IMR-90 (cell line): Measurements from ENCODE around the gene IQSEC1. TPM values are rescaled to one million over a fixed set of nuclear protein-coding genes. Genes with fewer than 3 reads are reported as not detected.
A peak's percentile ranks its signal among the peaks of the same experiment; 100 is the strongest.

Experiments used
- ATAC-seq: fragments of 200-7000 bp; cut with Tn5 transposase; 2 replicates; pipeline ENCODE4 v1.9.1; 2020; ENCODE audit warnings: low read depth, mild to moderate bottlenecking, moderate library complexity
- BruUV-seq: library from RNA; stranded (reverse); fragments of 400-500 nt; replicated peaks from 2 replicates; lab custom pipeline; 2021; lab: Mats Ljungman, UMichigan
- CTCF ChIA-PET: fragments of 300-600 bp; formaldehyde crosslinking; extraction: SDS; loops from one replicate; lab custom pipeline; 2021; ENCODE audit warnings: antibody characterized with exemption; lab: Yijun Ruan, JAX
- POLR2A ChIA-PET: fragments of 300-600 bp; sonication (Branson Sonifier 250); formaldehyde crosslinking; loops from one replicate; lab custom pipeline; 2022; ENCODE audit warnings: antibody characterized with exemption; ENCODE audit not compliant: unreplicated experiment; lab: Charles Lee
- DNase-seq: peaks from one replicate; pipeline ENCODE4 v3.0.0; 2013
- H2AFZ ChIP-seq: replicated peaks from 2 replicates; pipeline ENCODE3; 2013; ENCODE audit warnings: low read length, mild to moderate bottlenecking; ENCODE audit not compliant: poor library complexity
- H2AK5ac ChIP-seq: 2 replicates; pipeline ENCODE4 v1.6.1; 2013; ENCODE audit warnings: low read depth, low read length, inconsistent platforms
- H2AK9ac ChIP-seq: replicated peaks from 2 replicates; pipeline ENCODE3; 2013; ENCODE audit warnings: mild to moderate bottlenecking, low read depth, low read length, moderate library complexity; ENCODE audit not compliant: poor library complexity
- H2BK120ac ChIP-seq: 2 replicates; pipeline ENCODE4 v1.6.1; 2013; ENCODE audit warnings: low read depth, low read length, inconsistent platforms
- H2BK15ac ChIP-seq: 3 replicates; pipeline ENCODE4 v1.6.1; 2013; ENCODE audit warnings: low read depth, low read length, inconsistent platforms
- H2BK20ac ChIP-seq: 2 replicates; pipeline ENCODE4 v1.6.1; 2013; ENCODE audit warnings: low read depth, mild to moderate bottlenecking, inconsistent platforms, low read length, moderate library complexity
- H2BK5ac ChIP-seq: 2 replicates; pipeline ENCODE4 v1.6.1; 2013; ENCODE audit warnings: mild to moderate bottlenecking, low read depth, low read length, inconsistent platforms; ENCODE audit not compliant: poor library complexity, severe bottlenecking
- H3K14ac ChIP-seq: replicated peaks from 2 replicates; pipeline ENCODE4 v1.6.1; 2013; ENCODE audit warnings: low read depth, low read length, inconsistent platforms
- H3K18ac ChIP-seq: 2 replicates; pipeline ENCODE4 v1.6.1; 2013; ENCODE audit warnings: low read depth, low read length, control low read depth
- H3K23ac ChIP-seq: 2 replicates; pipeline ENCODE4 v1.6.1; 2013; ENCODE audit warnings: low read depth, low read length, inconsistent platforms
- H3K27ac ChIP-seq: 2 replicates; pipeline ENCODE4 v1.5.1; 2013; ENCODE audit warnings: mild to moderate bottlenecking, control low read depth, low read length; ENCODE audit not compliant: insufficient read depth
- H3K27me3 ChIP-seq: 2 replicates; pipeline ENCODE4 v1.6.1; 2013; ENCODE audit warnings: low read length; ENCODE audit not compliant: control insufficient read depth, insufficient read depth
- H3K36me3 ChIP-seq: 2 replicates; pipeline ENCODE4 v1.6.1; 2013; ENCODE audit warnings: low read length, mixed read lengths; ENCODE audit not compliant: control insufficient read depth, insufficient read depth
- H3K4ac ChIP-seq: 2 replicates; pipeline ENCODE4 v1.6.1; 2013; ENCODE audit warnings: low read depth, low read length, inconsistent platforms
- H3K4me1 ChIP-seq: 2 replicates; pipeline ENCODE4 v1.6.1; 2013; ENCODE audit warnings: low read length, mixed read lengths; ENCODE audit not compliant: control insufficient read depth, insufficient read depth
- H3K4me2 ChIP-seq: 2 replicates; pipeline ENCODE4 v1.6.1; 2013; ENCODE audit warnings: low read depth, mild to moderate bottlenecking, control low read depth, low read length, moderate library complexity
- H3K4me3 ChIP-seq: 2 replicates; pipeline ENCODE4 v1.5.1; 2013; ENCODE audit warnings: low read depth, mild to moderate bottlenecking, control low read depth, low read length, moderate library complexity; ENCODE audit not compliant: insufficient read depth
- H3K56ac ChIP-seq: 2 replicates; pipeline ENCODE4 v1.6.1; 2013; ENCODE audit warnings: low read length, inconsistent platforms; ENCODE audit not compliant: insufficient read depth; ENCODE audit errors: extremely low read depth
- H3K79me1 ChIP-seq, 2 experiments: 2 replicates each; pipeline ENCODE4 v1.6.1; 2013; ENCODE audit warnings: low read length in 2 of 2, inconsistent platforms in 1 of 2, low read depth in 1 of 2
- H3K9ac ChIP-seq: 2 replicates; pipeline ENCODE4 v1.6.1; 2013; ENCODE audit warnings: low read depth, low read length, control low read depth
- H3K9me1 ChIP-seq: 2 replicates; pipeline ENCODE4 v1.6.1; 2013; ENCODE audit warnings: low read length, inconsistent platforms; ENCODE audit not compliant: insufficient read depth
- H3K9me3 ChIP-seq: 2 replicates; pipeline ENCODE4 v1.6.1; 2013; ENCODE audit warnings: low read length; ENCODE audit not compliant: control insufficient read depth, insufficient read depth
- H4K20me1 ChIP-seq: 2 replicates; pipeline ENCODE4 v1.6.1; 2013; ENCODE audit warnings: low read length, inconsistent platforms; ENCODE audit not compliant: insufficient read depth
- H4K5ac ChIP-seq: 2 replicates; pipeline ENCODE4 v1.6.1; 2013; ENCODE audit warnings: mild to moderate bottlenecking, low read depth, low read length, control low read depth
- H4K8ac ChIP-seq, 2 experiments: 2 replicates each; pipeline ENCODE4 v1.6.1; 2013; ENCODE audit warnings: low read depth in 2 of 2, low read length in 2 of 2, control low read depth in 1 of 2, inconsistent platforms in 1 of 2
- H4K91ac ChIP-seq: 2 replicates; pipeline ENCODE4 v1.6.1; 2013; ENCODE audit warnings: low read depth, low read length, inconsistent platforms; ENCODE audit not compliant: insufficient read depth
- BHLHE40 ChIP-seq: fragments of 150-350 bp; IDR thresholded peaks from 2 replicates; pipeline ENCODE4 v1.6.1; 2016; ENCODE audit warnings: mild to moderate bottlenecking, low read depth, low read length
- CEBPB ChIP-seq: IDR thresholded peaks from 2 replicates; pipeline ENCODE4 v1.6.1; 2012; ENCODE audit warnings: low read depth, low read length, improper control_type of control experiment
- CHD1 ChIP-seq: IDR thresholded peaks from 2 replicates; pipeline ENCODE4 v1.6.1; 2012; ENCODE audit warnings: low read depth, low read length, improper control_type of control experiment
- CTCF ChIP-seq: conservative IDR thresholded peaks from 2 replicates; pipeline ENCODE4 v1.5.1; 2012; ENCODE audit warnings: mild to moderate bottlenecking, low read depth, low read length, improper control_type of control experiment
- FOS ChIP-seq: fragments of 150-350 bp; IDR thresholded peaks from 2 replicates; pipeline ENCODE4 v1.6.1; 2016; ENCODE audit warnings: low read depth, low read length
- MXI1 ChIP-seq: IDR thresholded peaks from 2 replicates; pipeline ENCODE4 v1.6.1; 2012; ENCODE audit warnings: low read depth, mild to moderate bottlenecking, low read length, moderate library complexity, borderline replicate concordance
- NFE2L2 ChIP-seq: fragments of 150-350 bp; IDR thresholded peaks from 2 replicates; pipeline ENCODE4 v1.6.1; 2016; ENCODE audit warnings: low read depth, mild to moderate bottlenecking, low read length
- POLR2A ChIP-seq: IDR thresholded peaks from 2 replicates; pipeline ENCODE4 v1.6.1; 2012; ENCODE audit warnings: mild to moderate bottlenecking, low read depth, low read length
- RAD21 ChIP-seq: IDR thresholded peaks from 2 replicates; pipeline ENCODE4 v1.6.1; 2012; ENCODE audit warnings: low read length, improper control_type of control experiment
- RCOR1 ChIP-seq: IDR thresholded peaks from 2 replicates; pipeline ENCODE4 v1.6.1; 2012; ENCODE audit warnings: mild to moderate bottlenecking, low read length, improper control_type of control experiment; ENCODE audit not compliant: insufficient replicate concordance
- SMC3 ChIP-seq: fragments of 150-350 bp; IDR thresholded peaks from 2 replicates; pipeline ENCODE4 v1.6.1; 2016; ENCODE audit warnings: low read depth, mild to moderate bottlenecking, antibody characterized with exemption, low read length, moderate library complexity
- WGBS, 2 experiments: methylation state at CpG; one replicate each; pipeline versions ENCODE4 v1.1.5 to v1.1.7; 2013; ENCODE audit warnings: missing lambda C conversion rate in 2 of 2; ENCODE audit not compliant: insufficient read length in 1 of 2; ENCODE audit errors: extremely low coverage in 2 of 2; 5-methylcytosine and 5-hydroxymethylcytosine counted together
- dilution Hi-C: fragments of 300-500 bp; cut with HindIII; formaldehyde crosslinking; loops from one replicate; pipeline ENCODE4 v1.14.3; 2018; ENCODE audit warnings: low sequenced_read_pairs; ENCODE audit not compliant: unreplicated experiment
- in situ Hi-C: fragments of 300-500 bp; cut with MboI; formaldehyde crosslinking; loops from 3 replicates; pipeline ENCODE4 v1.14.3; 2019; ENCODE audit warnings: low sequenced_read_pairs, inconsistent platforms, mixed read lengths
- intact Hi-C: fragments of 100-400 bp; cut with micrococcal nuclease; formaldehyde crosslinking; loops from 2 replicates; pipeline ENCODE4 v1.10.0; 2022
- polyA plus RNA-seq, 3 experiments: library from polyadenylated mRNA; depleted of rRNA; stranded (reverse); fragments of >200 nt; gene quantifications; 2 replicates each; pipeline ENCODE4 v1.2.3, GENCODE V29; 2012; ENCODE audit warnings: low replicate concordance in 1 of 3
- total RNA-seq: library from RNA; depleted of rRNA; stranded (reverse); fragments of >200 nt; gene quantifications from 2 replicates; pipeline ENCODE4 v1.2.3, GENCODE V29; 2012
- TF ChIP-seq, protein P1 (sequence below): fragments of 150-350 bp; IDR thresholded peaks from 2 replicates; pipeline ENCODE4 v1.6.1; 2016; ENCODE audit warnings: low read depth, mild to moderate bottlenecking, low read length, moderate library complexity, borderline replicate concordance

IQSEC1 gene
- total and polyA plus RNA-seq, 2 of the 4 experiments (the other 2 are of a cell fraction): 5.9 to 11.9 TPM

DNA sequence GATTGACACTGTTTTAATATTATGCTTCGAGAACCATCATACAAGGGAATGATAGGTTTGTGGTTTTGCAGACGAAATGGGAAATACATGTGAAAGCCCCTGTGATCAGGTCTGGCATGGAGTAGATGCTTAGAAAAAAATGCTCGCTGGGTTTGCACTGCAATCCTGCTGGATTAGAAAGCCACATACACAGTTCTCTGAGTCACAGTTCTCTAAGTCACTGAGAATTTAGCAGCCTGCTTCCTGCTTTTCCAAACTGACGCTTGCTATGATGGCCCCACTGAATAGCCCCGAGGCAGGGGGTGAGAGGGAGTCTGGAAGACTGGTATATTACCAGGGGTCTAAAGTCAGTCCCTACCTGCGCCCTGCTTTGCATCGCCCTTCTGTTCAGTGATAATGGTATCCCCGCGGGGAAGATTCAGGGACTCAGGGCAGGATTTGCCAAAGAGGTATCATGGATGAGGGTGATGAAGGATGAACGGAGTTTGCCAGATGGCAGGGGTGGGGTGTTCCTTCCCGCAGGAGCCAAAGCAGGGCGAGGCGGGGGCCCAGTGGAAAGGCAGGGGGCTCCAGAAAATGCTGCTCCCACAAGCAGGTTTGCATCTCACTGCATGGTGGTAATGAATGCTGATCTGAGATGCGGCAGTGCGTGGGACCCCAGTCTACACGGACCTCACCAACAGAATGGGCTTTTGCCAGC lies 82.3 kb downstream of the IQSEC1 start:
- WGBS, 2 experiments: 0% methylated on average over 3 of the region's 16 CpGs; no CpG with 5 or more reads in 1 of the 2 experiments
- H3K27ac ChIP-seq: peak overlapping the region; percentile 75
- BruUV-seq: no TSS peak

More for the DNA sequence above, 82.3 kb downstream of the IQSEC1 start:
- POLR2A ChIA-PET: no interaction called here
- Histone ChIP-seq H2BK120ac (peak overlapping the region; percentile 80), H4K91ac (peak overlapping the region; percentile 68), H2AK5ac (peak overlapping the region; percentile 73), H3K9ac (no peak overlapping the region), H3K27me3 (no peaks in the 10 kb centered on the region), H3K56ac (no peak overlapping the region), H3K9me1 (peaks cover 18% of the 10 kb centered on the region; the same call in 1 of the 2 replicates), H3K4ac (peak overlapping the region; percentile 72), H4K8ac (peak overlapping the region; percentile 11 to 75; a peak in 3 of 4 replicates), H4K5ac (peak overlapping the region; percentile 43; the same call in 1 of the 2 replicates), H3K79me1 (peaks cover 2 to 30% of the 10 kb centered on the region in 2 experiments; a peak in 2 of 4 replicates), H3K18ac (peak overlapping the region; percentile 52), H3K14ac (peak overlapping the region; percentile 56), H3K4me1 (peaks cover 31% of the 10 kb centered on the region), H4K20me1 (no peaks in the 10 kb centered on the region; the same call in 1 of the 2 replicates), H3K36me3 (no peaks in the 10 kb centered on the region), H3K4me3 (no peak overlapping the region), H3K4me2 (peak overlapping the region; percentile 54), H3K9me3 (no peaks in the 10 kb centered on the region), H2AK9ac (peak overlapping the region; percentile 0), H2BK20ac (peak overlapping the region; percentile 69), H3K23ac (no peak overlapping the region; the same call in 1 of the 2 replicates), H2BK5ac (peak overlapping the region; percentile 69), H2BK15ac (0 out of 3 replicates have a peak overlapping the region, but pooled peaks have one; percentile 9), H2AFZ (peak overlapping the region; percentile 84)
- peak; percentile 94 for DNase-seq
- TF ChIP-seq CTCF (no peak), CEBPB (peak; percentile 67), SMC3 (no peak), POLR2A (no peak), RCOR1 (no peak), RAD21 (no peak), CHD1 (no peak), MXI1 (no peak), FOS (0 out of 2 replicates have a peak, but pooled peaks have one; percentile 53), BHLHE40 (no peak), NFE2L2 (no peak)
- TF ChIP-seq, protein P1, sequence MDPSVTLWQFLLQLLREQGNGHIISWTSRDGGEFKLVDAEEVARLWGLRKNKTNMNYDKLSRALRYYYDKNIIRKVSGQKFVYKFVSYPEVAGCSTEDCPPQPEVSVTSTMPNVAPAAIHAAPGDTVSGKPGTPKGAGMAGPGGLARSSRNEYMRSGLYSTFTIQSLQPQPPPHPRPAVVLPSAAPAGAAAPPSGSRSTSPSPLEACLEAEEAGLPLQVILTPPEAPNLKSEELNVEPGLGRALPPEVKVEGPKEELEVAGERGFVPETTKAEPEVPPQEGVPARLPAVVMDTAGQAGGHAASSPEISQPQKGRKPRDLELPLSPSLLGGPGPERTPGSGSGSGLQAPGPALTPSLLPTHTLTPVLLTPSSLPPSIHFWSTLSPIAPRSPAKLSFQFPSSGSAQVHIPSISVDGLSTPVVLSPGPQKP: no peak
- dilution Hi-C loops: no loop called here
- peak; percentile 46 for ATAC-seq
- CTCF ChIA-PET: no interaction called here
- intact Hi-C loops: no loop called here
- in situ Hi-C loops: no loop called here
